Stimulated activated CD4-positive, alpha-beta T cell treated with anti-CD3 and anti-CD28 coated beads, TNF-alpha, amount 100 ng/mL, for 48 hours (primary cell): ENCODE measurements around the gene FAM221B.

Experiments used
- DNase-seq, 3 donors: peaks; one replicate each; pipeline ENCODE4 v3.0.0-alpha.2; 2020; ENCODE audit warnings: low read depth in 3 of 3

Gene FAM221B, protein sequence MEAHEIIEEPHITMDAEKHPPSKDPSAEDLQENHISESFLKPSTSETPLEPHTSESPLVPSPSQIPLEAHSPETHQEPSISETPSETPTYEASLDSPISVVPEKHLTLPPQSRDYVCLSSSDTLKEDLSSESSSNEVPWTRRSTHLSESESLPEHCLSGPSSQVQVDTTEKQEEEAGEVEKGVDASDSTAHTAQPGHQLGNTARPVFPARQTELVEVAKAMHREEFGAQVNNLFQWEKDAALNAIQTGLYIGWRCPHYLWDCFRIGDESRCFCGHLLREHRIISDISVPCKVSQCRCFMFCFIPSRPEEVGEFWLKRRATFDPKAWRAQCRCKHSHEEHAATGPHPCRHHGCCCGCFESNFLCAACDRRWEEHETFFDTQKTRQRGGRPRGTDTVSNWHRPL

DNA sequence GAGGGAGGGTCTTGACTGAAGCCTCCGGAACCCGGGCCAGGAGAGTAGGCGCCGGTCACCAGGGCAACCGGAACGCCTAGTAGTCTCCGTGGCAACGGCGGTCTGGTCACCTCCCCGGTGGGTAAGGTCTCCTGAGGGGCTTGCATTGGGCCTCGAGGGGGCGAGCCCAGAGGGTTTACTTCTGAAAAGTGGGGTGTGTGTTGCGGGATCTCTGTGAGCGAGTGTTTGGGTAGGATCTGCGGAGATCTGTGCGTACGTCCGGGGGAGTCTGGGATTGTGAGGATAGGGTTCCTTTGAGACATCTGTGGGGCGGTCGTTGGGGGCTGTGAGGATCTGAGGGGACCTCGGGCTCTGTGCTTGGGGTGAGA is at the start of gene FAM221B:
TSS of gene FAM221B (minus strand) at position 17 of the 368 bp plus-strand sequence. CDS start 2,571 bp downstream, outside the sequence.
- no peak for DNase-seq

- DNase-seq = no peak
Measured at GRCh38 chr9:35872505-35872904, 44.0 kb upstream of the FAM221B start.

DNA sequence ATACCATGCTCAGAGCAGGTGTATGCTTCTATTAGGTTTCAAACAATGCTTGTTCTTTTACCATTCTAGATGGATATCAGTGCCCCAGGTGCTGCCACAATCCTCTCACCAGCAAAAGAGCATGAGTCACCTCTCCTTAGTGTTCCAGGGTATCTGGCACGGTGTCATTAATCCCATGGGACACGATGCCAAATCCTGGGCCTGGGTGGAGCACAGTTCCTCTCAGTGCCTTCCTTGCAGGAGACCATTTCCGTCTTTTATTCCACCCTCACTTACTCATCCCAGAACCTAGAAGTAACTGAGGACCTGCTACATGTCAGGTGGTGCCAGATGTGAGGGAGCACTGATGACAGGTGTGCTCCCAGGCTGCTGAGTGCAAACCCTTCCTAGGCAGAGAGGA is 43.0 kb upstream of the FAM221B start:
- no peak for DNase-seq

DNA sequence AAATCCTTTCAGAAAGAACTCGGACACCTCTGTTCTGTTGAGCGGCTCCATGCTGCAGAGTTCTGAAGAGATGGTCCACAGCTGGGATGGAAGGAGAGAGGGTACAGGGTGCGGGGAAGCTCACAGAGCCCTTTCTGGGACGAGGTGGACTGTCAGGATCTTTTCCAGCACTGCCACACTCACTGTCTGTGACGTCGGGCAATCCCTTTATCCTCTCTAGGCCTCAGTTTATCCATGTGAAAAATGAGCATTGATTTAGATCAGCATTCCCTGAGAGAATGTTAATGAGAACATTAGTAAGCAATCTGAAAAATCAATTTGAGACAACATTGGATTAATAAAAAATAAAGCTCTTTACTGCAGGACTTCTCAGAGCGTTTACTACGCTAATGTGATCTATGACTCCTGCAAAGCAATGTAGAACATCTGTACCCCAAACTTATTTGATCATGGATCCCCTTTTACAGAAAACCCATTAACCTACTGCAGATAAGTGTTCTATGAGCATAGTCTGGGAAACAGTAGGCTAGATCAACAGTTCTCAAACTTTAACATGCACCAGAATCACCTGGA is 41.9 kb upstream of the FAM221B start, which contains the start of gene OR13J1:
TSS of gene OR13J1 (minus strand) at position 51 of the 573 bp plus-strand sequence. CDS start at position 51, 0 bp downstream.
- no peak for DNase-seq

DNA sequence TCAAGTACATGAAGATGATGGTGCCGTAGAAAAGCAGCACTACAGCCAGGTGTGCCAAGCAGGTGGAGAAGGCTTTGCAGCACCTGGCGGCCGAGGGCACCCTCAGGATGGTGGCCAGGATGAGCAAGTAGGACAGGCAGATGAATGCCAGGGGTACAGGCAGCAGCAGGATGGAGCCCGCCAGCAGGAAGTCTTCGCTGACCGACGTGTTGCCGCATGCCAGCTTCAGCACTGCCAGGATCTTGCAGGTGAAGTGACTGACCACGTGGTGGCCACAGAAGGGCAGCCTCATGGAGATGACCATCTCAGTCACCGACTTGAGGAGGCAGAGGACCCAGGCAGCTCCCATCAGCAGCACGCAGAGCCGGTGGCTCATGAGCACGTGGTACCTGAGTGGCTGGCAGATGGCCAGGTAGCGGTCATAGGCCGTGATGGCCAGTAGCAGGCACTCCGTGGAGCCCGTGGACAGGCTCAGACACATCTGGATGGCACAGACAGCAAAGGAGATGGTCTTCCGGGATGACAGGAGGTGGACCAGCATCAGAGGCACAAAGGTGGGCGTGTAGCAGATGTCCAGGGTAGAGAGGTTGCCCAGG is 41.2 kb upstream of the FAM221B start:
- DNase-seq = no peak

DNA sequence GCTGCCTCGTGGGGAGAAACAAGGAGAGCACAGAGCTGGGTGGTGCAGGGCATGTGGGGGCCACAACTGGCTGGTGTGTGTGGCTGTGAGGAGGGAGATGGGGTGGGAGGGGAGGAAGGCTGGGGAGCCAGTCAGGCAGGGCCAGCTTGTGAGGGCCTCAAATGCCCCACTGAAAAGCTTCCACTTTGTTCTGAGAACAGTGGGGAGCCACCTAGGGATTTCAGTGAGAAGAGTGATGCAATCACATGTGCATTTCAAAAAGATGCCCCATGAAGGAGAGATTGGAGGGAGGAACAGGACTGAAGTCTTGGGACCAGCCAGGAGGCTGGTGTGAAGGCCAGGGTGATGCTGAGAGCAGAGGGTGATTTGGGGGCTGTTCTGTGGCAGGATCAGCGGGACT is 40.4 kb upstream of the FAM221B start:
- DNase-seq = no peak

DNA sequence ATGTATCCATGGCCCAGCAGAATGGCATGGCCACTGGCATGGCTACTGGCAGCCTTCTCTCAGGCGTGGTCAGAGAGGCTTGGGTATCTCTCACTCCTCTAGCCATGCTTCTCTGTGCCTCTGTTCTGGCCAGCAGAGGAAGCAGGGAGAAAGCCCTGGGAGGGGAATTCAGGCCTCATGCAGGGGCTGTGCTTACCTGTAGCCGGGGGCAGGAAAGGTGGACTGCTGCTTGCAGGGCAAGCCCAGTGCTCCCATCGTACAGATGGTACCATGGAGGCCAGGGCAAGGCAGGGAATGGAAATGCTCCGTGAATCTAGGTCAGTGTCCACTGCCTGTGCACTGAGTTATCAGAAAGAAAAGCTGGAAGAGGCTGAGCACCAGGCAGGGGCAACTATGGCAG is 39.0 kb upstream of the FAM221B start:
- DNase-seq = no peak

DNA sequence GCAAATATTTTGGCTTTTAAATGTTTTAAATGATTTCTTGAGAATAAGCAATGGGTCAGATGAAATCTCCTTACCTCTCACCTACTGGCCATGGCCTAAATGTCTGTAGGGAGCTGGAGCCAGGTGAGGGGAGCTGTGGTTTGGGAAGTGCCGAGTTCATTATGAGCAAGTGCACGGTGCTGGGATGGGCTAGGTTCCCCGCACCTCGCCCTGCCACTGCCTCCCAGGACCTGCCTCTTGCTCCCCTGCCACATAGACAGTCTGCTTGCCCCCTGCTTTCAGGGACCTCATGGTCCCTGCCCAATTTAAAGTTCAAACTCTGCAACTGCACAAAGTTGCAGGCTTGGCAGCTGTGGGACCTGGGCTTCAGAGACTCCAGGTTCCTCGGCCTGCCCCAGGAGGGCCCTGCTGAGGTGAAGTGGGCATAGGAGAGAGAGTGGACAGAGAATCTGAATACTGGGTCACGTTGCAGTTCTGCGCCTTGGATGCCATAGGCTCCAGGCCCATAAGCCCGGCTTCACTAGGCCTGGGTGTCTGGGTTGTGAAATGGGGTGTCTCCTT is 36.2 kb upstream of the FAM221B start:
- no peak for DNase-seq

GRCh38 chr9:35863583-35863982 is 35.1 kb upstream of the FAM221B start:
- DNase-seq = no peak

DNA sequence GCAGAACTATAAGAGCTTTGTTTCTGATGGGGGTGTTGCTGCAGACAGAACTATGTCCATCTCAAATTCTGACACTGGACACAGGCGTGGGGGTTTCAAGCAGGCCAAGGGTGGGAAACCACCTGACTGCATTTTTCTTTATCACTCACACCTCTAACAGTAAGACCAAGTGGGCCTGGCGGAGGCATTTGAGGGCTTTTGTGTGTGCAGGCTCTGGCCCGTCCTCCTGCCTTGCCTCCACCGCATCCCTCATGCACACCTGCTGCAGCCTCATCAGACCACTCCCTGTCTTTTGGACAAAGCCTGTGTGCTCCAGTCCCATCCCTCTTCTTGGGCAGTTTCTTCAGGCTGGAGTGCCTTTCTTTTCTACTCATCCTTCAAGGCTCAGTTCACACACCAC is 33.8 kb upstream of the FAM221B start:
- DNase-seq = no peak

DNA sequence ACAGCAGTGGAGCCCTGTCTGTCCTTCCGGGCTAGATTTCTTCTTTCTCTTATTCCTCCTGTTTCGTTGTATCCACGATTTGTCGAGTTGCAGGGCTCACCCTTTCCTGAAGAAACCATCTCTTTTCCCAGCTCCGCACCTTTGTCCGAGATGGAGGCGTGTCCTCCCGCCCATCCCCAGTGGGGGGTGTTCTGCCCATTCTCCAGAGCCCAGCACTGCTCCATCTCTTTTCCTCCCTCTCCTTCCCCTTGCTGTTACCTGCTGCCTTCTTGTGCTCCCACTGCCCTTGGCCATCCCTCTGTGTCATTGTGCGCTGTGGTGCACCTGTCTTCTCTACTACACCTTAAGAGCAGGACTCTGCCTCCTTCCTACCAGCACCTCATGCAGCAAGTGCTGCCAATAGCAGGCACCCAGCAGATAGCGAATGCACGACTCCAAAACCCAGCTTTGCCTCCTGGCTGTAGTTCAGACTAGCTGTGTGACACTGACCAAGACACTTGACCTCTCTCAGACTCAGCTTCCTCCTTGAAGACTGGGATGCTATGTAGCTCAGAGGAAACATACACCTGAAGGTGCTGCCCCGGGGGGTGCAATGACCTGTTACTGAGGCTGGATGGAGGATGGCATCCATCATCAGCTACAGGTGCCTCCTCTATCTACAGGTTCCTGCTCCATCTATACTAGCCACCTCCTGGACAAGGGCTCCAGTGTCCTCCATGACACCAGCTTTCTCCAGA is 32.8 kb upstream of the FAM221B start:
- no peak for DNase-seq

DNA sequence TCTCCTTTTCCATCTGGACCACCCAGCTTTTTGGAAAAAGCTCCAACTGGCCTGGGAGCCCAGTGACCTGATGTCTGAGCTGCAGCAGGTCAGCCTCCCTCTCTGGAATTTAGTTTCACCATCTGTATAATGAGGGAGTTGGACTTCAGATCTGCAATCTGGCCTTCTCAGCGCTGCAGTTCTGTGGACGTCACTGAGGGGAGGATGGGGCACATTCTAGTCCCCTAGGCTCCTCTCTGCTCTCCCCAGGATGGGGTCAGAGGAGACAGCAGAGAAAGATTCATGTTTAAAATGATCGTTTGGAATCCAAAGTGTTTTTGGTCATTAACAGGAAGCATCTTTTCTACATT is 31.4 kb upstream of the FAM221B start:
- DNase-seq = no peak

DNA sequence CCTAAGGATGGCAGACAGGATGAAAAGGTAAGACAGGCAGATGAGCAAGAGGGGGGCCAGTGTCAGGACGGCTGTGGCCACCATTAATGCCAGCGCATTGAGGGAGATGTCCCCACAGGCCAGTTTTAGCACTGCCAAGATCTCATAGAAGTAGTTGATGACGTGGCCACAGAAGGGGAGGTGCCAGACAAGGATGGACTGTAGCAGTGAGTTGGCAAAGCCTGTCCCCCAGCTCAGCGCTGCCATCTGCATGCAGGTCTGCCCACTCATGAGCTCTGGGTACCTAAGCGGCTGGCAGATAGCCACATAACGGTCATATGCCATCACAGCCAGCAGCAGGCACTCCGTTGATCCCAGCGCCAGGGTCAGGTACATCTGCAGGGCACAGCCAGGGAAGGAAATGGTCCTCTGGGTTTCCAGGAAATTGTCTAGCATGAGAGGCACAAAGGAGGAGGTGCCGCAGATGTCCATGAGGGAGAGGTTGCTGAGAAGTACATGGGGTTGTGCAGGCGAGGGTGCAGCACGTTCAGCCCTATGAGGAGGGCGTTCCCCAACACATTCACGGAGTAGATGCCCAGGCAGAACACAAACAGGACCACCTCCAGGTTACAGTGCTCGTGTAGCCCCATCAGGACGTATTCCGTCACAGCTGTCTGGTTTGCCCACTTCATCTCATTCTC is 30.9 kb upstream of the FAM221B start:
- DNase-seq = no peak

- DNase-seq = no peak
Measured at GRCh38 chr9:35858458-35858857, 29.9 kb upstream of the FAM221B start.

- DNase-seq = no peak
Measured at GRCh38 chr9:35856882-35857281, 28.4 kb upstream of the FAM221B start.

DNA sequence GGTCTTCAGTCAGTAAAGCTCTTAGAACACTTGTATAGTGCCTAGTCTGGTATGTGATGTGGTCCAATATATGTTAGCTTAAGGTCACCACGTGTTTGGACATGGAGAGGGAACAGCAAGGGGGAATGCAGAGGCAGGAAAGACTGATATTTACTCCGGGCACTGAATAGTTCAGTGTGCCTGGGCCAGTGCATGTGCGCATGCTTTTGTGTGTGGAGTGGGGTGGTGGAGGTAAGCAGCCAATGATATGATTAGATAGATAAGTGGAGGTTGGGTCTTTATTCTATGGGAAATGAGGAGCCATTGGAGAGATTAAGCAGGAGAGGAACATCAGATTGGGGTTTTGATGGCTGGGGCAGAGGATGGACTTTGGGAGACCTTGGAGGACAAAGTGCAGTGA is 27.7 kb upstream of the FAM221B start:
- no peak for DNase-seq

GRCh38 chr9:35854091-35854762 is 25.7 kb upstream of the FAM221B start:
- DNase-seq = no peak

GRCh38 chr9:35852876-35853865 is 24.6 kb upstream of the FAM221B start:
- no peak for DNase-seq

DNA sequence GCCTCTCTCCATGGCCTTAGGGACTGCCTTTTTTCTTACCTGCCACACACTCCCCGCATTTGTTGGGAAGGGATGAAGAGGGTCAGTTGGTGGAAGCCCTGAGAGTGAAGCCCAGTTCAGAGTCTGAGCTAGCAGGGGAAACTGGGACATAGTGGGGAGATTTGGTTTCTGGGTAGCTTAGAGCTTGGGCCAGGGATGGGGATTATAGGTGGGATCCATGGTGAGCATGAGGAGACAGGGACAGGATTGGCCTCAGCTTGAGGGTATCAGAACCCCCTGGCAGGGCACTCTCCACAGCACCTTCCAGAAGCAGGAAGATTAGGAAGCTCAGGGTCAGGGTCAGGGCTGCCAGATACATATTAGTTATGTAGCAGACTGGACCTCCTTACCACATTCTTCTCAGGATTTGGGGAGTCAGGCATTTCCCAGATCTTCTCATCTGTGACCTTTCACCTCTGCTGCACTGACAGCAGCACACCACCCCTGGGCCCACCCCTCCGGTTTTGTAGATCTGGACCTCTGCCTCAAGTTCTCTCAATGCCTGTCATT is 23.8 kb upstream of the FAM221B start:
- no peak for DNase-seq
